Measurements from ENCODE around the gene COL4A2. TPM values are rescaled to one million over a fixed set of nuclear protein-coding genes. Genes with fewer than 3 reads are reported as not detected.

Gene COL4A2
- total RNA-seq, 1 experiment from 2014 or later, result 74.5 TPM

- no peaks in the 10 kb centered on the region for H3K27me3 ChIP-seq (ENCODE audit: low read length)
- H4K20me1 ChIP-seq (ENCODE audit: low read length), result no peaks in the 10 kb centered on the region
- H3F3A ChIP-seq (ENCODE audit: low read length, unreplicated experiment), result peaks cover 9% of the 10 kb centered on the region
- no peak for ATAC-seq
- peak overlapping the region; percentile 93 for H3K9ac ChIP-seq (ENCODE audit: low read length)
- no peak for TF ChIP-seq CTCF (conservative IDR thresholded peaks at IDR 0.05; ENCODE audit: low read depth, low read length)
- TF ChIP-seq EZH2 (IDR thresholded peaks at IDR 0.05; ENCODE audit: low read length, unreplicated experiment), result no peak
- TF ChIP-seq EZH2phosphoT487 (IDR thresholded peaks at IDR 0.05; ENCODE audit: borderline replicate concordance, low read length), result no peak
- no peak overlapping the region for H2AFZ ChIP-seq (ENCODE audit: low read length)
- H3K9me2 ChIP-seq (replicated peaks; ENCODE audit: low read length), result no peaks in the 10 kb centered on the region
- H3K36me3 ChIP-seq (ENCODE audit: low read depth, low read length), result no peaks in the 10 kb centered on the region
- H3K79me2 ChIP-seq (ENCODE audit: low read length), result no peaks in the 10 kb centered on the region
- CTCF ChIA-PET, result interaction anchor here (0.7 kb wide), 1 partner anchor 75 kb away, joined by 3 read pairs; no protein-coding TSS in a partner anchor
- intact Hi-C loops (cut with micrococcal nuclease), result no loop called here
- BruUV-seq (replicated peaks), result no TSS peak
- H3K4me2 ChIP-seq (ENCODE audit: low read length), result no peak overlapping the region
- peaks cover 35% of the 10 kb centered on the region for H3K4me1 ChIP-seq (ENCODE audit: insufficient read depth, low read length)
- H3K4me3 ChIP-seq (ENCODE audit: low read length), result no peak overlapping the region
- DNase-seq, result no peak
- POLR2A ChIA-PET (ENCODE audit: unreplicated experiment), result no interaction called here
- peak overlapping the region; percentile 100 for H3K27ac ChIP-seq (ENCODE audit: low read length)
- H3K9me3 ChIP-seq (ENCODE audit: low read length), result no peaks in the 10 kb centered on the region
These were observed 91.8 kb downstream of the COL4A2 start for GRCh38 chr13:110398564-110399507.

- no peaks in the 10 kb centered on the region for H3K9me2 ChIP-seq (replicated peaks; ENCODE audit: low read length)
- intact Hi-C loops (cut with micrococcal nuclease), result no loop called here
- H3K79me2 ChIP-seq (ENCODE audit: low read length), result no peaks in the 10 kb centered on the region
- peak overlapping the region; percentile 100 for H3K27ac ChIP-seq (ENCODE audit: low read length)
- no peak overlapping the region for H3K4me2 ChIP-seq (ENCODE audit: low read length)
- TF ChIP-seq EZH2phosphoT487 (IDR thresholded peaks at IDR 0.05; ENCODE audit: borderline replicate concordance, low read length), result no peak
- no peak for TF ChIP-seq CTCF (conservative IDR thresholded peaks at IDR 0.05; ENCODE audit: low read depth, low read length)
- no peak for TF ChIP-seq EZH2 (IDR thresholded peaks at IDR 0.05; ENCODE audit: low read length, unreplicated experiment)
- no TSS peak for BruUV-seq (replicated peaks)
- H3K36me3 ChIP-seq (ENCODE audit: low read depth, low read length), result no peaks in the 10 kb centered on the region
- peak overlapping the region; percentile 30; the same call in 1 of the 2 replicates for H3K9ac ChIP-seq (ENCODE audit: low read length)
- H2AFZ ChIP-seq (ENCODE audit: low read length), result no peak overlapping the region
- CTCF ChIA-PET, result no interaction called here
- no peaks in the 10 kb centered on the region for H3K9me3 ChIP-seq (ENCODE audit: low read length)
- H3K4me1 ChIP-seq (ENCODE audit: insufficient read depth, low read length), result peaks cover 35% of the 10 kb centered on the region
- H3K4me3 ChIP-seq (ENCODE audit: low read length), result no peak overlapping the region
- H4K20me1 ChIP-seq (ENCODE audit: low read length), result no peaks in the 10 kb centered on the region
- POLR2A ChIA-PET (ENCODE audit: unreplicated experiment), result no interaction called here
- H3K27me3 ChIP-seq (ENCODE audit: low read length), result no peaks in the 10 kb centered on the region
- H3F3A ChIP-seq (ENCODE audit: low read length, unreplicated experiment), result peaks cover 9% of the 10 kb centered on the region
- DNase-seq (no peak), ATAC-seq (no peak)
These were observed 92.7 kb downstream of the COL4A2 start for GRCh38 chr13:110399801-110400200.
